GM12872 (cell line): ENCODE results near the gene CRYAA.

ENCODE experiments used
- TF ChIP-seq, protein P1 (sequence below): IDR thresholded peaks from 3 replicates; pipeline ENCODE4 v1.5.1; 2011; ENCODE audit warnings: low read depth, mild to moderate bottlenecking, low read length, moderate library complexity; ENCODE audit not compliant: insufficient read depth

The CRYAA gene

GRCh38 chr21:43191521-43191920 is 22.7 kb downstream of the CRYAA start:
- TF ChIP-seq, protein P1, sequence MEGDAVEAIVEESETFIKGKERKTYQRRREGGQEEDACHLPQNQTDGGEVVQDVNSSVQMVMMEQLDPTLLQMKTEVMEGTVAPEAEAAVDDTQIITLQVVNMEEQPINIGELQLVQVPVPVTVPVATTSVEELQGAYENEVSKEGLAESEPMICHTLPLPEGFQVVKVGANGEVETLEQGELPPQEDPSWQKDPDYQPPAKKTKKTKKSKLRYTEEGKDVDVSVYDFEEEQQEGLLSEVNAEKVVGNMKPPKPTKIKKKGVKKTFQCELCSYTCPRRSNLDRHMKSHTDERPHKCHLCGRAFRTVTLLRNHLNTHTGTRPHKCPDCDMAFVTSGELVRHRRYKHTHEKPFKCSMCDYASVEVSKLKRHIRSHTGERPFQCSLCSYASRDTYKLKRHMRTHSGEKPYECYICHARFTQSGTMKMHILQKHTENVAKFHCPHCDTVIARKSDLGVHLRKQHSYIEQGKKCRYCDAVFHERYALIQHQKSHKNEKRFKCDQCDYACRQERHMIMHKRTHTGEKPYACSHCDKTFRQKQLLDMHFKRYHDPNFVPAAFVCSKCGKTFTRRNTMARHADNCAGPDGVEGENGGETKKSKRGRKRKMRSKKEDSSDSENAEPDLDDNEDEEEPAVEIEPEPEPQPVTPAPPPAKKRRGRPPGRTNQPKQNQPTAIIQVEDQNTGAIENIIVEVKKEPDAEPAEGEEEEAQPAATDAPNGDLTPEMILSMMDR, result no peak

- TF ChIP-seq, protein P1, result no peak
Observed at GRCh38 chr21:43191971-43192370, 23.2 kb downstream of the CRYAA start.

- TF ChIP-seq, protein P1, result no peak
Observed at GRCh38 chr21:43192501-43193081, 23.8 kb downstream of the CRYAA start.

GRCh38 chr21:43193088-43193650 is 24.4 kb downstream of the CRYAA start:
- TF ChIP-seq, protein P1, result no peak

GRCh38 chr21:43193651-43194302 is 25.0 kb downstream of the CRYAA start:
- TF ChIP-seq, protein P1, result no peak

- TF ChIP-seq, protein P1, result no peak
Observed at GRCh38 chr21:43194303-43195120, 25.7 kb downstream of the CRYAA start.
